HepG2 (cell line): ENCODE measurements around the gene RANBP3. TPM values are rescaled to one million over a fixed set of nuclear protein-coding genes. Genes with fewer than 3 reads are reported as not detected.

Source experiments
- KDM6A ChIP-seq: IDR thresholded peaks from 2 replicates; pipeline ENCODE4 v1.6.1; 2016; ENCODE audit warnings: low read depth
- ZBTB2 ChIP-seq: sonication (generic); formaldehyde crosslinking; IDR thresholded peaks from 2 replicates; pipeline ENCODE4 v1.8.0; 2022; ENCODE audit warnings: low read depth, missing genetic modification reagents
- ZFX ChIP-seq: sonication (generic); formaldehyde crosslinking; IDR thresholded peaks from 2 replicates; pipeline ENCODE4 v1.4.0; 2020; ENCODE audit warnings: mild to moderate bottlenecking, low read depth, missing genetic modification reagents, moderate library complexity
- polyA plus RNA-seq, 8 experiments: library from polyadenylated mRNA; depleted of rRNA in 3 of 8; stranded (reverse) in 7 of 8; unstranded in 1 of 8; fragments of >200 nt; fragmentation: Illumina TruSeq in 4 of 8; extraction: Trizol in 4 of 8; gene quantifications; 2 replicates each; pipeline versions ENCODE4 v1.2.1 to v1.2.3, GENCODE V29; 2011 to 2016; ENCODE audit warnings: low read depth in 4 of 8, missing spikeins in 1 of 8, mixed read lengths in 1 of 8; ENCODE audit not compliant: insufficient read depth in 1 of 8
- total RNA-seq, 5 experiments: library from RNA; depleted of rRNA; stranded (reverse); fragments of >200 nt; fragmentation: Illumina TruSeq; extraction: Trizol; gene quantifications; 2 replicates each; pipeline ENCODE4 v1.2.3, GENCODE V29; 2016; ENCODE audit warnings: low read depth in 1 of 5
- TF ChIP-seq, protein P1 (sequence below): sonication (generic); formaldehyde crosslinking; IDR thresholded peaks from 2 replicates; pipeline ENCODE4 v1.5.0; 2020; ENCODE audit warnings: mild to moderate bottlenecking, missing genetic modification reagents, borderline replicate concordance
- TF ChIP-seq, protein P2 (sequence below): sonication (generic); formaldehyde crosslinking; IDR thresholded peaks from 2 replicates; pipeline ENCODE4 v1.4.0; 2020; ENCODE audit warnings: missing genetic modification reagents

The RANBP3 gene
- total and polyA plus RNA-seq, 2 of the 13 experiments (the other 11 are each of a cell fraction or from before 2014, with no cell fraction given), result 39.5 to 149 TPM

- TF ChIP-seq, protein P1, sequence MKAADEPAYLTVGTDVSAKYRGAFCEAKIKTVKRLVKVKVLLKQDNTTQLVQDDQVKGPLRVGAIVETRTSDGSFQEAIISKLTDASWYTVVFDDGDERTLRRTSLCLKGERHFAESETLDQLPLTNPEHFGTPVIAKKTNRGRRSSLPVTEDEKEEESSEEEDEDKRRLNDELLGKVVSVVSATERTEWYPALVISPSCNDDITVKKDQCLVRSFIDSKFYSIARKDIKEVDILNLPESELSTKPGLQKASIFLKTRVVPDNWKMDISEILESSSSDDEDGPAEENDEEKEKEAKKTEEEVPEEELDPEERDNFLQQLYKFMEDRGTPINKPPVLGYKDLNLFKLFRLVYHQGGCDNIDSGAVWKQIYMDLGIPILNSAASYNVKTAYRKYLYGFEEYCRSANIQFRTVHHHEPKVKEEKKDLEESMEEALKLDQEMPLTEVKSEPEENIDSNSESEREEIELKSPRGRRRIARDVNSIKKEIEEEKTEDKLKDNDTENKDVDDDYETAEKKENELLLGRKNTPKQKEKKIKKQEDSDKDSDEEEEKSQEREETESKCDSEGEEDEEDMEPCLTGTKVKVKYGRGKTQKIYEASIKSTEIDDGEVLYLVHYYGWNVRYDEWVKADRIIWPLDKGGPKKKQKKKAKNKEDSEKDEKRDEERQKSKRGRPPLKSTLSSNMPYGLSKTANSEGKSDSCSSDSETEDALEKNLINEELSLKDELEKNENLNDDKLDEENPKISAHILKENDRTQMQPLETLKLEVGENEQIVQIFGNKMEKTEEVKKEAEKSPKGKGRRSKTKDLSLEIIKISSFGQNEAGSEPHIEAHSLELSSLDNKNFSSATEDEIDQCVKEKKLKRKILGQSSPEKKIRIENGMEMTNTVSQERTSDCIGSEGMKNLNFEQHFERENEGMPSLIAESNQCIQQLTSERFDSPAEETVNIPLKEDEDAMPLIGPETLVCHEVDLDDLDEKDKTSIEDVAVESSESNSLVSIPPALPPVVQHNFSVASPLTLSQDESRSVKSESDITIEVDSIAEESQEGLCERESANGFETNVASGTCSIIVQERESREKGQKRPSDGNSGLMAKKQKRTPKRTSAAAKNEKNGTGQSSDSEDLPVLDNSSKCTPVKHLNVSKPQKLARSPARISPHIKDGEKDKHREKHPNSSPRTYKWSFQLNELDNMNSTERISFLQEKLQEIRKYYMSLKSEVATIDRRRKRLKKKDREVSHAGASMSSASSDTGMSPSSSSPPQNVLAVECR, result no peak
- TF ChIP-seq KDM6A (CRISPR knock-in tag) (no peak), ZBTB2 (no peak), ZFX (CRISPR knock-in tag) (peak; percentile 12; the same call in 1 of the 2 replicates)
- TF ChIP-seq, protein P2, sequence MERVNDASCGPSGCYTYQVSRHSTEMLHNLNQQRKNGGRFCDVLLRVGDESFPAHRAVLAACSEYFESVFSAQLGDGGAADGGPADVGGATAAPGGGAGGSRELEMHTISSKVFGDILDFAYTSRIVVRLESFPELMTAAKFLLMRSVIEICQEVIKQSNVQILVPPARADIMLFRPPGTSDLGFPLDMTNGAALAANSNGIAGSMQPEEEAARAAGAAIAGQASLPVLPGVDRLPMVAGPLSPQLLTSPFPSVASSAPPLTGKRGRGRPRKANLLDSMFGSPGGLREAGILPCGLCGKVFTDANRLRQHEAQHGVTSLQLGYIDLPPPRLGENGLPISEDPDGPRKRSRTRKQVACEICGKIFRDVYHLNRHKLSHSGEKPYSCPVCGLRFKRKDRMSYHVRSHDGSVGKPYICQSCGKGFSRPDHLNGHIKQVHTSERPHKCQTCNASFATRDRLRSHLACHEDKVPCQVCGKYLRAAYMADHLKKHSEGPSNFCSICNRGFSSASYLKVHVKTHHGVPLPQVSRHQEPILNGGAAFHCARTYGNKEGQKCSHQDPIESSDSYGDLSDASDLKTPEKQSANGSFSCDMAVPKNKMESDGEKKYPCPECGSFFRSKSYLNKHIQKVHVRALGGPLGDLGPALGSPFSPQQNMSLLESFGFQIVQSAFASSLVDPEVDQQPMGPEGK (CRISPR knock-in tag), result peak; percentile 37; the same call in 1 of the 2 replicates
- TF ChIP-seq, all 625 proteins: peak for 6
Measured at GRCh38 chr19:5994405-5995165, 16.6 kb upstream of the RANBP3 start (continued).
